Activated T-cell treated with anti-CD3 and anti-CD28 coated beads, Interleukin-2, amount 50 U/mL, for 24 hours (primary cell): Measurements from ENCODE around the gene VSX2.
"Not testable (repeated sequence)": the region's sequence is repeated elsewhere in the genome, so short reads cannot be mapped to it uniquely, and the experiment has no call there.

Source experiments
- DNase-seq: peaks from one replicate; pipeline ENCODE4 v3.0.0-alpha.2; 2020
- H3K27ac Mint-ChIP-seq: 2 replicates; pipeline ENCODE4 v1.8.0; 2020; ENCODE audit warnings: mild to moderate bottlenecking, mixed read lengths
- H3K27me3 Mint-ChIP-seq: 2 replicates; pipeline ENCODE4 v1.8.0; 2020; ENCODE audit warnings: mixed read lengths
- H3K36me3 Mint-ChIP-seq: 2 replicates; pipeline ENCODE4 v1.8.0; 2020; ENCODE audit warnings: low read depth, mixed read lengths
- H3K4me1 Mint-ChIP-seq: 2 replicates; pipeline ENCODE4 v1.8.0; 2020; ENCODE audit warnings: low read depth, mixed read lengths
- H3K4me3 Mint-ChIP-seq: 2 replicates; pipeline ENCODE4 v1.8.0; 2020; ENCODE audit warnings: mild to moderate bottlenecking, moderate library complexity, mixed read lengths
- H3K9me3 Mint-ChIP-seq: 2 replicates; pipeline ENCODE4 v1.8.0; 2020; ENCODE audit warnings: mixed read lengths

VSX2 gene

GRCh38 chr14:74260525-74261233 is 21.4 kb downstream of the VSX2 start:
- H3K9me3 Mint-ChIP-seq: no peaks in the 10 kb centered on the region
- no peak overlapping the region for H3K27ac Mint-ChIP-seq

GRCh38 chr14:74261288-74261687 is 22.0 kb downstream of the VSX2 start:
- DNase-seq: no peak
- Mint-ChIP-seq H3K36me3 (no peaks in the 10 kb centered on the region), H3K27me3 (peaks cover 10% of the 10 kb centered on the region), H3K9me3 (no peaks in the 10 kb centered on the region), H3K4me1 (peaks cover 9% of the 10 kb centered on the region), H3K4me3 (no peak overlapping the region), H3K27ac (no peak overlapping the region)

More at GRCh38 chr14:74260525-74261233, 21.4 kb downstream of the VSX2 start:
- DNase-seq: no peak
- Mint-ChIP-seq H3K36me3 (no peaks in the 10 kb centered on the region), H3K4me3 (no peak overlapping the region), H3K27me3 (peaks cover 10% of the 10 kb centered on the region), H3K4me1 (peaks cover 9% of the 10 kb centered on the region)

- no peak for DNase-seq
- Mint-ChIP-seq H3K9me3 (no peaks in the 10 kb centered on the region), H3K27me3 (peaks cover 10% of the 10 kb centered on the region), H3K36me3 (no peaks in the 10 kb centered on the region), H3K4me1 (peaks cover 5% of the 10 kb centered on the region), H3K4me3 (no peak overlapping the region), H3K27ac (no peak overlapping the region)
Measured at GRCh38 chr14:74262076-74262475, 22.8 kb downstream of the VSX2 start.

GRCh38 chr14:74263181-74263580 is 23.9 kb downstream of the VSX2 start:
- no peaks in the 10 kb centered on the region for H3K4me1 Mint-ChIP-seq
- no peaks in the 10 kb centered on the region for H3K36me3 Mint-ChIP-seq
- H3K27ac Mint-ChIP-seq: no peak overlapping the region

GRCh38 chr14:74263921-74264320 is 24.7 kb downstream of the VSX2 start:
- no peak overlapping the region for H3K4me3 Mint-ChIP-seq
- no peak for DNase-seq
- H3K27me3 Mint-ChIP-seq: peaks cover 5% of the 10 kb centered on the region
- H3K36me3 Mint-ChIP-seq: no peaks in the 10 kb centered on the region
- H3K27ac Mint-ChIP-seq: no peak overlapping the region
- H3K4me1 Mint-ChIP-seq: no peaks in the 10 kb centered on the region
- no peaks in the 10 kb centered on the region for H3K9me3 Mint-ChIP-seq

More at GRCh38 chr14:74263181-74263580, 23.9 kb downstream of the VSX2 start:
- Mint-ChIP-seq H3K27me3 (peaks cover 10% of the 10 kb centered on the region), H3K9me3 (no peaks in the 10 kb centered on the region), H3K4me3 (no peak overlapping the region)
- DNase-seq: no peak

- DNase-seq: no peak
- H3K4me1 Mint-ChIP-seq: no peaks in the 10 kb centered on the region
- H3K4me3 Mint-ChIP-seq: no peak overlapping the region
- H3K27ac Mint-ChIP-seq: no peak overlapping the region
- H3K36me3 Mint-ChIP-seq: no peaks in the 10 kb centered on the region
- H3K27me3 Mint-ChIP-seq: no peaks in the 10 kb centered on the region
- H3K9me3 Mint-ChIP-seq: no peaks in the 10 kb centered on the region
Measured at GRCh38 chr14:74265301-74265965, 26.2 kb downstream of the VSX2 start.

GRCh38 chr14:74267588-74267987 is 28.3 kb downstream of the VSX2 start:
- Mint-ChIP-seq H3K9me3 (no peaks in the 10 kb centered on the region), H3K4me3 (no peak overlapping the region), H3K27ac (no peak overlapping the region), H3K36me3 (no peaks in the 10 kb centered on the region), H3K27me3 (peaks cover 4% of the 10 kb centered on the region), H3K4me1 (no peaks in the 10 kb centered on the region)
- no peak for DNase-seq

GRCh38 chr14:74270382-74271177 is 31.3 kb downstream of the VSX2 start:
- DNase-seq: not testable (repeated sequence)

GRCh38 chr14:74271365-74271764 is 32.1 kb downstream of the VSX2 start:
- Mint-ChIP-seq H3K4me3 (no peak overlapping the region), H3K36me3 (no peaks in the 10 kb centered on the region), H3K4me1 (no peaks in the 10 kb centered on the region), H3K27ac (no peak overlapping the region), H3K27me3 (peaks cover 8% of the 10 kb centered on the region), H3K9me3 (no peaks in the 10 kb centered on the region)
- DNase-seq: no peak

More at GRCh38 chr14:74270382-74271177, 31.3 kb downstream of the VSX2 start:
- not testable (repeated sequence) for H3K36me3 Mint-ChIP-seq, H3K27me3 Mint-ChIP-seq, H3K4me1 Mint-ChIP-seq, H3K9me3 Mint-ChIP-seq, H3K4me3 Mint-ChIP-seq, H3K27ac Mint-ChIP-seq

GRCh38 chr14:74275241-74275841 is 36.1 kb downstream of the VSX2 start:
- H3K36me3 Mint-ChIP-seq: peaks cover 3% of the 10 kb centered on the region
- H3K27ac Mint-ChIP-seq: no peak overlapping the region
- no peak for DNase-seq
- no peak overlapping the region for H3K4me3 Mint-ChIP-seq
- peaks cover 5% of the 10 kb centered on the region for H3K9me3 Mint-ChIP-seq
- H3K4me1 Mint-ChIP-seq: no peaks in the 10 kb centered on the region
- H3K27me3 Mint-ChIP-seq: peaks cover 8% of the 10 kb centered on the region

GRCh38 chr14:74278080-74278479 is 38.8 kb downstream of the VSX2 start:
- H3K27me3 Mint-ChIP-seq: peaks cover 4% of the 10 kb centered on the region
- peaks cover 24% of the 10 kb centered on the region for H3K36me3 Mint-ChIP-seq
- no peak overlapping the region for H3K27ac Mint-ChIP-seq
- no peaks in the 10 kb centered on the region for H3K4me1 Mint-ChIP-seq
- peaks cover 9% of the 10 kb centered on the region for H3K9me3 Mint-ChIP-seq
- no peak overlapping the region for H3K4me3 Mint-ChIP-seq
- DNase-seq: no peak

GRCh38 chr14:74281069-74281468 is 41.8 kb downstream of the VSX2 start:
- H3K4me3 Mint-ChIP-seq: no peak overlapping the region

GRCh38 chr14:74286736-74287135 is 47.5 kb downstream of the VSX2 start:
- Mint-ChIP-seq H3K9me3 (no peaks in the 10 kb centered on the region), H3K27ac (no peak overlapping the region), H3K4me1 (no peaks in the 10 kb centered on the region), H3K27me3 (no peaks in the 10 kb centered on the region), H3K4me3 (no peak overlapping the region), H3K36me3 (peaks cover 87% of the 10 kb centered on the region)
- DNase-seq: no peak

More at GRCh38 chr14:74281069-74281468, 41.8 kb downstream of the VSX2 start:
- DNase-seq: no peak
- Mint-ChIP-seq H3K27me3 (no peaks in the 10 kb centered on the region), H3K36me3 (peaks cover 47% of the 10 kb centered on the region), H3K9me3 (peaks cover 9% of the 10 kb centered on the region), H3K4me1 (no peaks in the 10 kb centered on the region), H3K27ac (no peak overlapping the region)

GRCh38 chr14:74289801-74290200 is 50.6 kb downstream of the VSX2 start:
- H3K4me1 Mint-ChIP-seq: no peaks in the 10 kb centered on the region
- no peaks in the 10 kb centered on the region for H3K27me3 Mint-ChIP-seq
- no peak for DNase-seq
- peaks cover 94% of the 10 kb centered on the region for H3K36me3 Mint-ChIP-seq
- H3K9me3 Mint-ChIP-seq: no peaks in the 10 kb centered on the region
- H3K4me3 Mint-ChIP-seq: no peak overlapping the region
- no peak overlapping the region for H3K27ac Mint-ChIP-seq
